GM18867 (cell line): ENCODE measurements around the gene SDC1.
"Not testable (repeated sequence)": the region's sequence is repeated elsewhere in the genome, so short reads cannot be mapped to it uniquely, and the experiment has no call there.

Experiments
- ATAC-seq: cut with Tn5 transposase; IDR thresholded peaks from one replicate; pipeline ENCODE4 v1.9.1; 2021; ENCODE audit warnings: mild to moderate bottlenecking, moderate library complexity; ENCODE audit not compliant: unreplicated experiment

The SDC1 gene

GRCh38 chr2:20199633-20200270 lies 25.2 kb downstream of the SDC1 start:
- no peak for ATAC-seq

GRCh38 chr2:20198796-20199632 lies 25.9 kb downstream of the SDC1 start:
- no peak for ATAC-seq

- ATAC-seq, result no peak
Measured at GRCh38 chr2:20198001-20198400, 26.9 kb downstream of the SDC1 start.

GRCh38 chr2:20197192-20197591 lies 27.7 kb downstream of the SDC1 start:
- ATAC-seq, result no peak

GRCh38 chr2:20196657-20197161 lies 28.2 kb downstream of the SDC1 start:
- ATAC-seq, result no peak

- ATAC-seq, result no peak
Measured at GRCh38 chr2:20196053-20196656, 28.8 kb downstream of the SDC1 start.

GRCh38 chr2:20195431-20196033 lies 29.4 kb downstream of the SDC1 start:
- ATAC-seq, result no peak

- not testable (repeated sequence) for ATAC-seq
Measured at GRCh38 chr2:20195016-20195411, 29.9 kb downstream of the SDC1 start.

- no peak for ATAC-seq
Measured at GRCh38 chr2:20194097-20195015, 30.6 kb downstream of the SDC1 start.

- ATAC-seq, result no peak
Measured at GRCh38 chr2:20193185-20193584, 31.7 kb downstream of the SDC1 start.

GRCh38 chr2:20192781-20193180 lies 32.1 kb downstream of the SDC1 start:
- no peak for ATAC-seq

- no peak for ATAC-seq
Measured at GRCh38 chr2:20191714-20192569, 33.0 kb downstream of the SDC1 start.

- peak; percentile 76 for ATAC-seq
Measured at GRCh38 chr2:20190876-20191713, 33.8 kb downstream of the SDC1 start.

- ATAC-seq, result no peak
Measured at GRCh38 chr2:20190170-20190569, 34.8 kb downstream of the SDC1 start.

GRCh38 chr2:20189299-20189931 lies 35.5 kb downstream of the SDC1 start:
- ATAC-seq, result no peak

- no peak for ATAC-seq
Measured at GRCh38 chr2:20188851-20189250, 36.1 kb downstream of the SDC1 start.

GRCh38 chr2:20188201-20188600 lies 36.7 kb downstream of the SDC1 start:
- ATAC-seq, result no peak

GRCh38 chr2:20187331-20187730 lies 37.6 kb downstream of the SDC1 start:
- peak; percentile 35 for ATAC-seq
